GM12801 (cell line): ENCODE data around the gene DUS1L.

ENCODE experiments used
- CTCF ChIP-seq: IDR thresholded peaks from one replicate; pipeline ENCODE4 v1.5.1; 2011; ENCODE audit warnings: control low read depth; ENCODE audit not compliant: insufficient read length; ENCODE audit errors: extremely low read depth

DUS1L gene

GRCh38 chr17:82105417-82105881 is 39.8 kb upstream of the DUS1L start:
- TF ChIP-seq CTCF, result no peak

DNA sequence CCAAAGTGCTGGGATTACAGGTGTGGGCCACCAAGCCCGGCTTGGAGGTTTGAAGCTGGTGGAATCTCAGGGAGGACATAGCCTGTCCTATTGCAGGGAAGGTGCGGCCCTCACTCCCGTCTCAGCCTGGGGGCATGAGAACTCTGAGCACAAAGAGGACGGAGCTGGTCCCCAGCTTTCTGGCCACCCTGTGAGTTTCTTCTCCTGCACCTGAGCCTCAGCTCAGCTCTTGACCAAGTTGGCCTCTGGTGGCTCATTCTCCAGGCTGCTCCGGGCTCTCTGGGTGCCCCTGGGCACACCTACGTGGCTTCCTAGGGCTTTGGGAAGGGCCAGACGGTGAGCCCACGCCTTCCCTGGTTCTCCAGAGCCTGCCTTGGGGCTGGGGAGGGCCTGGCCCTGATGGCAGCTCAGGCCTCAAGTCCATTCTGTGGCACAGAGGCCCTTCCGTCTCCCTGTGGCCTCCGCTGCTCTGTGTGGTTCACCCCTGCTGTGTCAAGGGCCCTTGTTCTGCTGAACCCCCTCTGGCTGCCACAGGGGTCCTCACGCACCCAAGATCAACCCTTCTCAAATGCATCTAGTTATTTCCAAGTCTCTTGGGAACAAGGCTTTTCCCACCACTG is 39.3 kb upstream of the DUS1L start:
- no peak for TF ChIP-seq CTCF

DNA sequence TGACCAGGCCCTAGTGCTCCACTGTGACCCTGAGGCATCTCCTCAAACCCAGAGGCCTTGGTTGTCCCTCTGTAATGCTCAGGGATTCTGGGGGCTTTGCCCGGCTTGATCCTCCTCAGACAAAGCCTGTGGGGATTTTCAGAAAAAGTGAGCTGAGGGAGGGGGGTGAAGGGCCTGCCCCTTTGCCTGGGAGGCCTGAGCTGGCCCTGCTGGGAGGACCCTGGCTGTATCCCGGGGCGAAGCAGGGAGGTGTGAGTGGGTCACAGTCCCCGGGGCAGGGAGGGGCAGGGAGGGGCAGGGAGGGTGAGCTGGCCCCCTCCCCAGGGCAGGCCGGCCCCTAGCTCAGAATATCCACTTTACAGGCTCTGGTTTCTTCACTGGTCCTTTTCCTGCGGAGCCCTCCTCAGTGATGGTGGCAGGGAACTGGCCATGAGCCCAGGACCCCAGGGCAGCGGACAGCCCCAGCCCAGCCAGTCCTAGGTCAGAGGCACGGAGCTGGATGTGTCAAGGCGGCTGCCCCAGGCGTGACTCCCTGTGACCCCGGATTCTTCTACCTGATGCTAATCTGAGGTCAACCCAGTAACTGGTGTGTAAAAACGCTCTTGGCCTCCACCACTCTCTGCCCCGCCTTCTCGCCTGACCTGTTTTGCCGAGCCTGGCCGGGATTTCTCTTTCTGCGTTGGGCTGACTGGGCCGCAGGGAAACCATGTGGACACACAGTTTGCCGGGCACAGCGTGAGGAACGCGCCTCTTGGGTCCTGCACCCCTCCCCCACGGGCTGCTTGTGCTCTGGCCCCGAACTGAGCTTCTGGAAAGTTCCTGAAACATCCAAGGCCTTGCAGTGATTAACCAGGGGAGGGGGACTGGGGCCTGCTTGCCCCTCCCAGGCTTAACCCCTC is 38.2 kb upstream of the DUS1L start:
- TF ChIP-seq CTCF, result no peak

DNA sequence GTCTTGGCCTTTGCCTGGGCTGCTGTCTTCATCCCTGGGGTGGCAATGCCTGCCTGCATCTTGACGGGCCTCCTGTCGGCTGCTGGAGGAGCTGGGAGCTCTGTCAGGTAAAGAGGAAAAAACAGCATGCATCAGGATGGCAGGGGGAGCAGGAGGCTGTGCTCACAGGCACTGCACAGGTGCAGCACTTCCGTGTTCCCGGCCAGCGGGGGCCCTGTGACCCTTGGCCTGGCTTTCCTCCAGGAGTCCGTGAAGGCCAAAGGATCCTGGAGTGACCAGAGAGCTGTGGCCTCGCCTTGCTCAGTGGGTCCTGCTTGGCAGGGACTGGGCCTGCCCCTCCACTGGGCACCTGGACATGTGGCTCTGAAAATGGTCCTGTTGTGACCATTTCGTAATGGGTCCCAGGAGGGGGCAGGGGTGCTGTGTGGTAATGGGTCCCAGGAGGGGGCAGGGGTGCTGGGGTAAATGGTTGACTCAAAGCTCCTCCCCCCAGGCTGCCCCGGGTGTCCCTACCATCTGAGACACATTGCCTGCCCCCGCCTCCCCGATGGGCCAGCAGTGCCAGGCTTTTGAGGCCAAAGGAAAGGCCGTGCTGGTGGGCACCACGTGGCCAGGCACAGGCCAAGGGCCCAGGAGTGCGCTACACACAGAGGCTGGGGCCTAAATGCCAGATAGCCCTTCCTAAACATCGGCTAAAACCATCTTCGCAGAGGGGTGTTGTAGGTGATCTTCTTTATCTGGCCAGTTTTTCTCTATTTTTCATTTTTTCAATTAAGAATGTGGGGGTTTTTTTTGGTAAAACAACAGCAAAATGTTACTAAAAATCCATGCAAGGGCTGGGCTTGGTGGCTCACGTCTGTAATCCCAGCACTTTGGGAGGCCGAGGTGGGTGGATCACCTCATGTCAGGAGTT is 36.4 kb upstream of the DUS1L start:
- no peak for TF ChIP-seq CTCF

DNA sequence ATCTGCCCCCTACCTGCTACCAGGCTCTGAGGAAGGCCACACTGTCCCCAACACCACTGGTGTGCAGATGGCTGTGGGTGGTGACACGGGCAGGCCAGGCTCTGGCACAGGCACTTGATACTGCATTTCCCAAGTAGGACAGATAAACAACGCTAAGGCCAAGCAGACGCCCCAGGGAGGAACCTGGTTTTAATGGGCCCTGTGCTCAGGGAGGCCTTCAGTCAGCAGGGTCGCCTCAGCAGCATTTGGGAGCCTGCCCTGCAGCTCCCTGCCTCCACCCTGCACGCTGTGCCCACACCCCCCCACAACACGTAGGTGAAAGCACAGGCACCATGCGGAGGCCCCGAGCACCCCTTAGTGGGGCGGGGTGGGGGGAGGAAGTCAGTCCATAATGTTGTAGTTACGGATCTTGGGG is 35.7 kb upstream of the DUS1L start:
- no peak for TF ChIP-seq CTCF

GRCh38 chr17:82100502-82101298 is 35.1 kb upstream of the DUS1L start:
- no peak for TF ChIP-seq CTCF
